IMR-90 (cell line): ENCODE data around the gene SYTL4. TPM values are rescaled to one million over a fixed set of nuclear protein-coding genes. Genes with fewer than 3 reads are reported as not detected.

Experiments used
- ATAC-seq: fragments of 200-7000 bp; cut with Tn5 transposase; 2 replicates; pipeline ENCODE4 v1.9.1; 2020; ENCODE audit warnings: low read depth, mild to moderate bottlenecking, moderate library complexity
- BruUV-seq: library from RNA; stranded (reverse); fragments of 400-500 nt; replicated peaks from 2 replicates; lab custom pipeline; 2021; lab: Mats Ljungman, UMichigan
- CTCF ChIA-PET: fragments of 300-600 bp; formaldehyde crosslinking; extraction: SDS; loops from one replicate; lab custom pipeline; 2021; ENCODE audit warnings: antibody characterized with exemption; lab: Yijun Ruan, JAX
- POLR2A ChIA-PET: fragments of 300-600 bp; sonication (Branson Sonifier 250); formaldehyde crosslinking; loops from one replicate; lab custom pipeline; 2022; ENCODE audit warnings: antibody characterized with exemption; ENCODE audit not compliant: unreplicated experiment; lab: Charles Lee
- DNase-seq: peaks from one replicate; pipeline ENCODE4 v3.0.0; 2013
- H2AFZ ChIP-seq: replicated peaks from 2 replicates; pipeline ENCODE3; 2013; ENCODE audit warnings: low read length, mild to moderate bottlenecking; ENCODE audit not compliant: poor library complexity
- H2AK5ac ChIP-seq: 2 replicates; pipeline ENCODE4 v1.6.1; 2013; ENCODE audit warnings: low read depth, low read length, inconsistent platforms
- H2AK9ac ChIP-seq: replicated peaks from 2 replicates; pipeline ENCODE3; 2013; ENCODE audit warnings: mild to moderate bottlenecking, low read depth, low read length, moderate library complexity; ENCODE audit not compliant: poor library complexity
- H2BK120ac ChIP-seq: 2 replicates; pipeline ENCODE4 v1.6.1; 2013; ENCODE audit warnings: low read depth, low read length, inconsistent platforms
- H2BK15ac ChIP-seq: 3 replicates; pipeline ENCODE4 v1.6.1; 2013; ENCODE audit warnings: low read depth, low read length, inconsistent platforms
- H2BK20ac ChIP-seq: 2 replicates; pipeline ENCODE4 v1.6.1; 2013; ENCODE audit warnings: low read depth, mild to moderate bottlenecking, inconsistent platforms, low read length, moderate library complexity
- H2BK5ac ChIP-seq: 2 replicates; pipeline ENCODE4 v1.6.1; 2013; ENCODE audit warnings: mild to moderate bottlenecking, low read depth, low read length, inconsistent platforms; ENCODE audit not compliant: poor library complexity, severe bottlenecking
- H3K14ac ChIP-seq: replicated peaks from 2 replicates; pipeline ENCODE4 v1.6.1; 2013; ENCODE audit warnings: low read depth, low read length, inconsistent platforms
- H3K18ac ChIP-seq: 2 replicates; pipeline ENCODE4 v1.6.1; 2013; ENCODE audit warnings: low read depth, low read length, control low read depth
- H3K23ac ChIP-seq: 2 replicates; pipeline ENCODE4 v1.6.1; 2013; ENCODE audit warnings: low read depth, low read length, inconsistent platforms
- H3K27ac ChIP-seq: 2 replicates; pipeline ENCODE4 v1.5.1; 2013; ENCODE audit warnings: mild to moderate bottlenecking, control low read depth, low read length; ENCODE audit not compliant: insufficient read depth
- H3K27me3 ChIP-seq: 2 replicates; pipeline ENCODE4 v1.6.1; 2013; ENCODE audit warnings: low read length; ENCODE audit not compliant: control insufficient read depth, insufficient read depth
- H3K36me3 ChIP-seq: 2 replicates; pipeline ENCODE4 v1.6.1; 2013; ENCODE audit warnings: low read length, mixed read lengths; ENCODE audit not compliant: control insufficient read depth, insufficient read depth
- H3K4ac ChIP-seq: 2 replicates; pipeline ENCODE4 v1.6.1; 2013; ENCODE audit warnings: low read depth, low read length, inconsistent platforms
- H3K4me1 ChIP-seq: 2 replicates; pipeline ENCODE4 v1.6.1; 2013; ENCODE audit warnings: low read length, mixed read lengths; ENCODE audit not compliant: control insufficient read depth, insufficient read depth
- H3K4me2 ChIP-seq: 2 replicates; pipeline ENCODE4 v1.6.1; 2013; ENCODE audit warnings: low read depth, mild to moderate bottlenecking, control low read depth, low read length, moderate library complexity
- H3K4me3 ChIP-seq: 2 replicates; pipeline ENCODE4 v1.5.1; 2013; ENCODE audit warnings: low read depth, mild to moderate bottlenecking, control low read depth, low read length, moderate library complexity; ENCODE audit not compliant: insufficient read depth
- H3K56ac ChIP-seq: 2 replicates; pipeline ENCODE4 v1.6.1; 2013; ENCODE audit warnings: low read length, inconsistent platforms; ENCODE audit not compliant: insufficient read depth; ENCODE audit errors: extremely low read depth
- H3K79me1 ChIP-seq, 2 experiments: 2 replicates each; pipeline ENCODE4 v1.6.1; 2013; ENCODE audit warnings: low read length in 2 of 2, inconsistent platforms in 1 of 2, low read depth in 1 of 2
- H3K9ac ChIP-seq: 2 replicates; pipeline ENCODE4 v1.6.1; 2013; ENCODE audit warnings: low read depth, low read length, control low read depth
- H3K9me1 ChIP-seq: 2 replicates; pipeline ENCODE4 v1.6.1; 2013; ENCODE audit warnings: low read length, inconsistent platforms; ENCODE audit not compliant: insufficient read depth
- H3K9me3 ChIP-seq: 2 replicates; pipeline ENCODE4 v1.6.1; 2013; ENCODE audit warnings: low read length; ENCODE audit not compliant: control insufficient read depth, insufficient read depth
- H4K20me1 ChIP-seq: 2 replicates; pipeline ENCODE4 v1.6.1; 2013; ENCODE audit warnings: low read length, inconsistent platforms; ENCODE audit not compliant: insufficient read depth
- H4K5ac ChIP-seq: 2 replicates; pipeline ENCODE4 v1.6.1; 2013; ENCODE audit warnings: mild to moderate bottlenecking, low read depth, low read length, control low read depth
- H4K8ac ChIP-seq, 2 experiments: 2 replicates each; pipeline ENCODE4 v1.6.1; 2013; ENCODE audit warnings: low read depth in 2 of 2, low read length in 2 of 2, control low read depth in 1 of 2, inconsistent platforms in 1 of 2
- H4K91ac ChIP-seq: 2 replicates; pipeline ENCODE4 v1.6.1; 2013; ENCODE audit warnings: low read depth, low read length, inconsistent platforms; ENCODE audit not compliant: insufficient read depth
- BHLHE40 ChIP-seq: fragments of 150-350 bp; IDR thresholded peaks from 2 replicates; pipeline ENCODE4 v1.6.1; 2016; ENCODE audit warnings: mild to moderate bottlenecking, low read depth, low read length
- CEBPB ChIP-seq: IDR thresholded peaks from 2 replicates; pipeline ENCODE4 v1.6.1; 2012; ENCODE audit warnings: low read depth, low read length, improper control_type of control experiment
- CHD1 ChIP-seq: IDR thresholded peaks from 2 replicates; pipeline ENCODE4 v1.6.1; 2012; ENCODE audit warnings: low read depth, low read length, improper control_type of control experiment
- FOS ChIP-seq: fragments of 150-350 bp; IDR thresholded peaks from 2 replicates; pipeline ENCODE4 v1.6.1; 2016; ENCODE audit warnings: low read depth, low read length
- MAFK ChIP-seq: IDR thresholded peaks from 2 replicates; pipeline ENCODE4 v1.6.1; 2012; ENCODE audit warnings: low read depth, low read length, improper control_type of control experiment
- MAZ ChIP-seq: IDR thresholded peaks from 2 replicates; pipeline ENCODE4 v1.6.1; 2012; ENCODE audit warnings: low read depth, mild to moderate bottlenecking, low read length, improper control_type of control experiment, moderate library complexity, borderline replicate concordance
- MXI1 ChIP-seq: IDR thresholded peaks from 2 replicates; pipeline ENCODE4 v1.6.1; 2012; ENCODE audit warnings: low read depth, mild to moderate bottlenecking, low read length, moderate library complexity, borderline replicate concordance
- POLR2A ChIP-seq: IDR thresholded peaks from 2 replicates; pipeline ENCODE4 v1.6.1; 2012; ENCODE audit warnings: mild to moderate bottlenecking, low read depth, low read length
- RAD21 ChIP-seq: IDR thresholded peaks from 2 replicates; pipeline ENCODE4 v1.6.1; 2012; ENCODE audit warnings: low read length, improper control_type of control experiment
- RCOR1 ChIP-seq: IDR thresholded peaks from 2 replicates; pipeline ENCODE4 v1.6.1; 2012; ENCODE audit warnings: mild to moderate bottlenecking, low read length, improper control_type of control experiment; ENCODE audit not compliant: insufficient replicate concordance
- RFX5 ChIP-seq: IDR thresholded peaks from 2 replicates; pipeline ENCODE4 v1.8.0; 2012; ENCODE audit warnings: low read depth, mild to moderate bottlenecking, low read length, moderate library complexity
- SMC3 ChIP-seq: fragments of 150-350 bp; IDR thresholded peaks from 2 replicates; pipeline ENCODE4 v1.6.1; 2016; ENCODE audit warnings: low read depth, mild to moderate bottlenecking, antibody characterized with exemption, low read length, moderate library complexity
- WGBS, 2 experiments: methylation state at CpG; one replicate each; pipeline versions ENCODE4 v1.1.5 to v1.1.7; 2013; ENCODE audit warnings: missing lambda C conversion rate in 2 of 2; ENCODE audit not compliant: insufficient read length in 1 of 2; ENCODE audit errors: extremely low coverage in 2 of 2; 5-methylcytosine and 5-hydroxymethylcytosine counted together
- dilution Hi-C: fragments of 300-500 bp; cut with HindIII; formaldehyde crosslinking; loops from one replicate; pipeline ENCODE4 v1.14.3; 2018; ENCODE audit warnings: low sequenced_read_pairs; ENCODE audit not compliant: unreplicated experiment
- in situ Hi-C: fragments of 300-500 bp; cut with MboI; formaldehyde crosslinking; loops from 3 replicates; pipeline ENCODE4 v1.14.3; 2019; ENCODE audit warnings: low sequenced_read_pairs, inconsistent platforms, mixed read lengths
- intact Hi-C: fragments of 100-400 bp; cut with micrococcal nuclease; formaldehyde crosslinking; loops from 2 replicates; pipeline ENCODE4 v1.10.0; 2022
- polyA plus RNA-seq, 3 experiments: library from polyadenylated mRNA; depleted of rRNA; stranded (reverse); fragments of >200 nt; gene quantifications; 2 replicates each; pipeline ENCODE4 v1.2.3, GENCODE V29; 2012; ENCODE audit warnings: low replicate concordance in 1 of 3
- total RNA-seq: library from RNA; depleted of rRNA; stranded (reverse); fragments of >200 nt; gene quantifications from 2 replicates; pipeline ENCODE4 v1.2.3, GENCODE V29; 2012
- TF ChIP-seq, protein P1 (sequence below): conservative IDR thresholded peaks from 2 replicates; pipeline ENCODE4 v1.5.1; 2012; ENCODE audit warnings: mild to moderate bottlenecking, low read depth, low read length, improper control_type of control experiment
- TF ChIP-seq, protein P2 (sequence below): fragments of 150-350 bp; IDR thresholded peaks from 2 replicates; pipeline ENCODE4 v1.6.1; 2017; ENCODE audit warnings: mild to moderate bottlenecking, antibody characterized with exemption, low read length, low read depth
- TF ChIP-seq, protein P3 (sequence below): fragments of 150-350 bp; IDR thresholded peaks from 2 replicates; pipeline ENCODE4 v1.6.1; 2016; ENCODE audit warnings: low read depth, mild to moderate bottlenecking, low read length, moderate library complexity, borderline replicate concordance

Gene SYTL4
- total and polyA plus RNA-seq, 2 of the 4 experiments (the other 2 are of a cell fraction), result 2.3 to 2.4 TPM

DNA sequence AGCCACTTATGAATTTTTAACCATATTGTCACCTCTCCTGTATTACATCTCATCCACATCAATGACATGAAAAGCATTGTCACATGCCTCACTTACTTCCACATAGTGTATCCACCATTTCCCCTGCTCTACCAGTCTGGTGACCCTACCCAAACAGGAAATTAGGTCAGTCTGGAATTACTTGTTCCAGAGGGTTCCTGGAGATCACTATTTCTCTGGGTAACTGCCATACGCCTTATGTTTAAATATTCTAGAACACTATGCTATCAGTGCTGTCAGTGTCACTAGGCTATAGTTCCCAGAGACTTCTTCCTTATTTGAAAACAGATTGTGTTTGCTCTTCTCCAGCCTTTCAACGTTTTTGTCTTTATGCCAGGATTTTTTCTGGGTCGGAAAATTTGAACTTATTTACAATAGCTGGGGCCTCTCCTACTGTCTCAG is 73.0 kb downstream of the SYTL4 start:
- in situ Hi-C loops, result no loop called here
- H2AK5ac ChIP-seq, result no peak overlapping the region
- no peak overlapping the region for H3K23ac ChIP-seq
- H4K8ac ChIP-seq, result no peak overlapping the region
- H2BK5ac ChIP-seq, result no peak overlapping the region
- ChIA-PET POLR2A (no interaction called here), CTCF (no interaction called here)
- no peaks in the 10 kb centered on the region for H3K9me3 ChIP-seq
- ATAC-seq (peak; percentile 48), DNase-seq (no peak)
- H3K4me3 ChIP-seq, result no peak overlapping the region
- TF ChIP-seq CEBPB (no peak), BHLHE40 (no peak), RFX5 (no peak), RAD21 (no peak), MXI1 (no peak), MAFK (no peak), MAZ (no peak), SMC3 (no peak), RCOR1 (no peak), CHD1 (no peak), FOS (no peak), POLR2A (no peak)
- TF ChIP-seq, protein P1, sequence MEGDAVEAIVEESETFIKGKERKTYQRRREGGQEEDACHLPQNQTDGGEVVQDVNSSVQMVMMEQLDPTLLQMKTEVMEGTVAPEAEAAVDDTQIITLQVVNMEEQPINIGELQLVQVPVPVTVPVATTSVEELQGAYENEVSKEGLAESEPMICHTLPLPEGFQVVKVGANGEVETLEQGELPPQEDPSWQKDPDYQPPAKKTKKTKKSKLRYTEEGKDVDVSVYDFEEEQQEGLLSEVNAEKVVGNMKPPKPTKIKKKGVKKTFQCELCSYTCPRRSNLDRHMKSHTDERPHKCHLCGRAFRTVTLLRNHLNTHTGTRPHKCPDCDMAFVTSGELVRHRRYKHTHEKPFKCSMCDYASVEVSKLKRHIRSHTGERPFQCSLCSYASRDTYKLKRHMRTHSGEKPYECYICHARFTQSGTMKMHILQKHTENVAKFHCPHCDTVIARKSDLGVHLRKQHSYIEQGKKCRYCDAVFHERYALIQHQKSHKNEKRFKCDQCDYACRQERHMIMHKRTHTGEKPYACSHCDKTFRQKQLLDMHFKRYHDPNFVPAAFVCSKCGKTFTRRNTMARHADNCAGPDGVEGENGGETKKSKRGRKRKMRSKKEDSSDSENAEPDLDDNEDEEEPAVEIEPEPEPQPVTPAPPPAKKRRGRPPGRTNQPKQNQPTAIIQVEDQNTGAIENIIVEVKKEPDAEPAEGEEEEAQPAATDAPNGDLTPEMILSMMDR, result no peak
- TF ChIP-seq, protein P2, sequence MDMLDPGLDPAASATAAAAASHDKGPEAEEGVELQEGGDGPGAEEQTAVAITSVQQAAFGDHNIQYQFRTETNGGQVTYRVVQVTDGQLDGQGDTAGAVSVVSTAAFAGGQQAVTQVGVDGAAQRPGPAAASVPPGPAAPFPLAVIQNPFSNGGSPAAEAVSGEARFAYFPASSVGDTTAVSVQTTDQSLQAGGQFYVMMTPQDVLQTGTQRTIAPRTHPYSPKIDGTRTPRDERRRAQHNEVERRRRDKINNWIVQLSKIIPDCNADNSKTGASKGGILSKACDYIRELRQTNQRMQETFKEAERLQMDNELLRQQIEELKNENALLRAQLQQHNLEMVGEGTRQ, result no peak
- TF ChIP-seq, protein P3, sequence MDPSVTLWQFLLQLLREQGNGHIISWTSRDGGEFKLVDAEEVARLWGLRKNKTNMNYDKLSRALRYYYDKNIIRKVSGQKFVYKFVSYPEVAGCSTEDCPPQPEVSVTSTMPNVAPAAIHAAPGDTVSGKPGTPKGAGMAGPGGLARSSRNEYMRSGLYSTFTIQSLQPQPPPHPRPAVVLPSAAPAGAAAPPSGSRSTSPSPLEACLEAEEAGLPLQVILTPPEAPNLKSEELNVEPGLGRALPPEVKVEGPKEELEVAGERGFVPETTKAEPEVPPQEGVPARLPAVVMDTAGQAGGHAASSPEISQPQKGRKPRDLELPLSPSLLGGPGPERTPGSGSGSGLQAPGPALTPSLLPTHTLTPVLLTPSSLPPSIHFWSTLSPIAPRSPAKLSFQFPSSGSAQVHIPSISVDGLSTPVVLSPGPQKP, result no peak
- H3K4me1 ChIP-seq, result peaks cover 4% of the 10 kb centered on the region
- no peak overlapping the region for H3K14ac ChIP-seq
- WGBS, 2 experiments, result no CpG with 5 or more reads among the region's 3 CpGs
- no peak overlapping the region for H3K27ac ChIP-seq
- H2BK120ac ChIP-seq, result no peak overlapping the region
- no peaks in the 10 kb centered on the region for H4K20me1 ChIP-seq
- no peak overlapping the region for H3K4ac ChIP-seq
- 0 out of 2 replicates have a peak, but pooled peaks cover 2% of the 10 kb centered on the region for H3K36me3 ChIP-seq
- no peaks in the 10 kb centered on the region for H3K9me1 ChIP-seq
- no peak overlapping the region for H4K5ac ChIP-seq
- no peak overlapping the region for H3K56ac ChIP-seq
- TSS peak; percentile 4 for BruUV-seq
- H2AK9ac ChIP-seq, result no peak overlapping the region
- no peak overlapping the region for H2BK20ac ChIP-seq
- dilution Hi-C loops, result no loop called here
- H3K79me1 ChIP-seq, result no peaks in the 10 kb centered on the region
- H2AFZ ChIP-seq, result no peak overlapping the region
- H3K27me3 ChIP-seq, result no peaks in the 10 kb centered on the region; the same call in 1 of the 2 replicates
- H3K9ac ChIP-seq, result no peak overlapping the region
- H3K4me2 ChIP-seq, result no peak overlapping the region
- H4K91ac ChIP-seq, result no peak overlapping the region
- intact Hi-C loops, result loop anchor here (5.0 kb wide), 1 partner anchor 147 kb away; no protein-coding TSS in a partner anchor
- H2BK15ac ChIP-seq, result no peak overlapping the region
- no peak overlapping the region; the same call in 1 of the 2 replicates for H3K18ac ChIP-seq
